ENCODE results near the gene AKAP12. TPM values are rescaled to one million over a fixed set of nuclear protein-coding genes. Genes with fewer than 3 reads are reported as not detected.
A peak's percentile ranks its signal among the peaks of the same experiment; 100 is the strongest.

AKAP12 gene
- total RNA-seq, 4 donors from 2014 or later = 25.7 to 61.7 (median 53.1) TPM

DNA sequence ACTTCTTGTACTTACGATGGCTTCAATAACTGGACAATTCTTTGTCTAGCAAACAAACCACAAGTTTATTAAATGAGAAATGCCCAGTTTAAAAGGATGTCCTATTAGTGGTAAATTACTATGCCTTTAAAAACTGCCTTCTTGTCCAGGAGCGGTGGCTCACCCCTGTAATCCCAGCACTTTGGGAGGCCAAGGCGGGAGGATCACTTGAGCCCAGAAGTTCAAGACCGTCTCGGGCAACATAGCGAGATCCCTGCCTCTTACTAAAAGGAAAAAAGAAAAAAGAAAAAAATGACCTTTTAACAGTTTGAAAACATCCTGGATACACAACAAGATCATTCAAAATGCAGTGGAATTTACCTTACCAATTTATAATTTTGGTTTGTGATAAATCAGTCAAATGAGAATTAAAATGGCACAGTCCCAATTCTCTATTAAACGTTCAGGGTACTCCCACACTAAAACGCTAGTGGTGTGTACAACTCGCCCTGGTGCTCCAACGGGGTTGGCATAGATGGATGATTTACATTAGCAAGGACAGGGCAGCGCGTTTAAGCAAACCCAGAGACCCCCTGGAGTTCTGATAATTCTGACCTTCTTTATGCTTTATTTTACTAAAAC, 149.3 kb downstream of the AKAP12 start:
- TF ChIP-seq POLR2AphosphoS5 (IDR thresholded peaks at IDR 0.05) (no peak), EP300 (IDR thresholded peaks at IDR 0.05; ENCODE audit: low read depth) (no peak), POLR2A (IDR thresholded peaks at IDR 0.05) (no peak)
- TF ChIP-seq, protein P1, sequence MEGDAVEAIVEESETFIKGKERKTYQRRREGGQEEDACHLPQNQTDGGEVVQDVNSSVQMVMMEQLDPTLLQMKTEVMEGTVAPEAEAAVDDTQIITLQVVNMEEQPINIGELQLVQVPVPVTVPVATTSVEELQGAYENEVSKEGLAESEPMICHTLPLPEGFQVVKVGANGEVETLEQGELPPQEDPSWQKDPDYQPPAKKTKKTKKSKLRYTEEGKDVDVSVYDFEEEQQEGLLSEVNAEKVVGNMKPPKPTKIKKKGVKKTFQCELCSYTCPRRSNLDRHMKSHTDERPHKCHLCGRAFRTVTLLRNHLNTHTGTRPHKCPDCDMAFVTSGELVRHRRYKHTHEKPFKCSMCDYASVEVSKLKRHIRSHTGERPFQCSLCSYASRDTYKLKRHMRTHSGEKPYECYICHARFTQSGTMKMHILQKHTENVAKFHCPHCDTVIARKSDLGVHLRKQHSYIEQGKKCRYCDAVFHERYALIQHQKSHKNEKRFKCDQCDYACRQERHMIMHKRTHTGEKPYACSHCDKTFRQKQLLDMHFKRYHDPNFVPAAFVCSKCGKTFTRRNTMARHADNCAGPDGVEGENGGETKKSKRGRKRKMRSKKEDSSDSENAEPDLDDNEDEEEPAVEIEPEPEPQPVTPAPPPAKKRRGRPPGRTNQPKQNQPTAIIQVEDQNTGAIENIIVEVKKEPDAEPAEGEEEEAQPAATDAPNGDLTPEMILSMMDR (IDR thresholded peaks at IDR 0.05) = no peak

DNA sequence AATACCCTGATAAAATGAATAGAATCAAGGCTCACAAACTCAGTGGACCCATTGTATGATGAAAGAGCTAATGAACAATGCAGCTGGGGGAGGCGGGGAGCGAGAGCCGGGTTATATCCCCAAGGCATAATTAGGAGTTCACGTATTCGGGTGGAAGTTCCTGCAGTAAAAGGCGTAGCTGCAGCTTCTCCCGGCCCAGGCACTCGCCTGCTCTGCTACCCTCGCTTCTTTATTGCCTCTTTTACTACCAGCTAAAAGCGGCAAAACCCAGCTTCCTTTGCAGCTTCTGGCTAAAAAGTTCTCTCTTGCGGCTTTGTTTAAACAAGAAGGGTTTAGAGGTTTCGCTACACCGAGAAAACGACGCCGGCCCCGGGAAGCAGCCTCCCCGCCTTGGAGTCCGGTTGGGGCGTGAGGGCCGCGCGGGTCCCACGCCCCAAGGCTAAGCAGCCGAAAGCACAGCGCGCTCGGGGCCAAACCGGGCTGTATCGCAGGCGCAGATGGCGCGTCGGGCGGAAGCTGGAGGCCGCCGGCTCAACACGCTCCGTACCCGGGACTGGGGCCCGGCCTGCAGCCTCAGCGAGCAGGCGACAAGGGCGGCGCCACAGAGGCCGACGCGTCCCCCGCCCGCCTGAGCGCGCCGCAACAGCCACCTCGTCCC, 150.0 kb downstream of the AKAP12 start:
- intact Hi-C loops (cut with DNase I; ENCODE audit: low total_unique reads) (loop anchor here (10.0 kb wide), 1 partner anchor 55 kb away; no protein-coding TSS in a partner anchor), in situ Hi-C loops (cut with MboI; ENCODE audit: low pct_ligation_motif_present in 1 of 4, low pct_unique_long_range_greater_than_20kb in 1 of 4, low sequenced_read_pairs in 3 of 4) (no loop called here)
- TF ChIP-seq POLR2AphosphoS5 (IDR thresholded peaks at IDR 0.05) = peak; percentile 78 to 83 (median 80)
- TF ChIP-seq EP300 (IDR thresholded peaks at IDR 0.05; ENCODE audit: low read depth) = no peak
- TF ChIP-seq, protein P1 (IDR thresholded peaks at IDR 0.05) = no peak
- TF ChIP-seq POLR2A (IDR thresholded peaks at IDR 0.05) = peak; percentile 78
- WGBS, 2 donors (ENCODE audit: low coverage in 1 of 2) = 1% methylated on average over 43 of the region's 54 CpGs; no CpG with 5 or more reads in 1 of the 2 donors
- no peaks in the 10 kb centered on the region for H3K27me3 ChIP-seq
- no peaks in the 10 kb centered on the region for H3K9me3 ChIP-seq
- peaks cover 16 to 51% (median 29%) of the 10 kb centered on the region in 4 donors for H3K4me1 ChIP-seq
- H3K4me3 ChIP-seq = peak overlapping the region; percentile 88 to 98 (median 96)
- no peaks in the 10 kb centered on the region for H3K36me3 ChIP-seq
- H3K27ac ChIP-seq = peak overlapping the region; percentile 97 to 100 (median 100)
- DNase-seq = peak; percentile 74

More for the DNA sequence above, 149.3 kb downstream of the AKAP12 start:
- WGBS, 2 donors (ENCODE audit: low coverage in 1 of 2) = 22 to 25% methylated on average over 12 of the region's 12 CpGs
- intact Hi-C loops (cut with DNase I; ENCODE audit: low total_unique reads) = no loop called here
- in situ Hi-C loops (cut with MboI; ENCODE audit: low pct_ligation_motif_present in 1 of 4, low pct_unique_long_range_greater_than_20kb in 1 of 4, low sequenced_read_pairs in 3 of 4) = no loop called here
- Histone ChIP-seq H3K9me3 (no peaks in the 10 kb centered on the region), H3K4me3 (peak overlapping the region; percentile 88 to 98 (median 96)), H3K27ac (peak overlapping the region; percentile 97 to 100 (median 100)), H3K27me3 (no peaks in the 10 kb centered on the region), H3K4me1 (peaks cover 13 to 45% (median 29%) of the 10 kb centered on the region in 4 donors), H3K36me3 (no peaks in the 10 kb centered on the region)
- DNase-seq = no peak

DNA sequence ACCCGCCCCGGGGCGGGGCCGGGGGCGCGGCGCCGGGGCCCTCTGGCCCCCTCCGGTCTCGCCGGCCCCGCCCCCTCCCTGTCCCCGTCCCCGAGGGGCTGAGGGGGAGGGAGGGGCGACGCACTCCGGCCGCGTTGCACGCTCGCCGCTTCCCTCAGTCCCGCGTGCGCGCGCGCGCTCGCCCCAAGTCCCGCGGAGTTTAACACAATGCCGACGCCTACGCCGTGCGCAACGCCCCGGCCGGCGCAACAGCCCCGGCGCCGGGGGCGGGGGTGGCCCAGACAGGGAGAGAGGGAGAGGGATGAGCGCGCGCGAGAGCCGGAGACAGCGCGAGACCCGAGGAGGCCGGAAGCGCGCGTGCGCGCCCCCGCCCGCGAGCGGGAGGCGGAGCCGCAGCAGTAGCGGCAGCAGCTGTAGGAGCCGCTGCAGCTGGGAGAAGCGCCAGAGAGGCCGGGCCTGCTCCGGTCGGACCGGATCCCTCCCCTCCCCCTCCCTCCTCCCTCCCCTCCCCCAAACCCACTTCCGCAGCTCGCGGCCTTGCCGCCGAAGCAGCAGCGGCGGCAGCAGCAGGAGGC, 150.6 kb downstream of the AKAP12 start:
- TF ChIP-seq EP300 (IDR thresholded peaks at IDR 0.05; ENCODE audit: low read depth) (no peak), POLR2A (IDR thresholded peaks at IDR 0.05) (no peak), POLR2AphosphoS5 (IDR thresholded peaks at IDR 0.05) (peak; percentile 92 to 93 (median 92))
- TF ChIP-seq, protein P1 (IDR thresholded peaks at IDR 0.05) = peak in 1 of 5 experiments; percentile 18
- Histone ChIP-seq H3K4me3 (peak overlapping the region; percentile 90 to 98 (median 96)), H3K27me3 (no peaks in the 10 kb centered on the region), H3K36me3 (no peaks in the 10 kb centered on the region), H3K9me3 (no peaks in the 10 kb centered on the region), H3K27ac (peak overlapping the region; percentile 97 to 100 (median 100)), H3K4me1 (peaks cover 16 to 54% (median 29%) of the 10 kb centered on the region in 4 donors)
- DNase-seq = peak; percentile 97
- in situ Hi-C loops (cut with MboI; ENCODE audit: low pct_ligation_motif_present in 1 of 4, low pct_unique_long_range_greater_than_20kb in 1 of 4, low sequenced_read_pairs in 3 of 4) = no loop called here
- intact Hi-C loops (cut with DNase I; ENCODE audit: low total_unique reads) = loop anchor here (10.0 kb wide), 1 partner anchor 54 kb away; no protein-coding TSS in a partner anchor
- 1% methylated on average over 40 of the region's 79 CpGs; no CpG with 5 or more reads in 1 of the 2 donors for WGBS, 2 donors (ENCODE audit: low coverage in 1 of 2)
